ENCODE data around the gene DNAJB9. TPM values are rescaled to one million over a fixed set of nuclear protein-coding genes. Genes with fewer than 3 reads are reported as not detected.

The DNAJB9 gene
- total RNA-seq, 6 donors from 2014 or later: 5.2 to 54.1 (median 29.0) TPM

- Histone ChIP-seq H3K4me1 (no peaks in the 10 kb centered on the region), H3K4me3 (no peak overlapping the region), H3K27me3 (no peaks in the 10 kb centered on the region), H3K27ac (no peak overlapping the region), H3K9me3 (peaks cover 0 to 5% (median under 1%) of the 10 kb centered on the region in 4 donors), H3K36me3 (peaks cover 1 to 11% (median 3%) of the 10 kb centered on the region in 4 donors)
- 93 to 100% methylated on average over 1 of the region's 1 CpG for WGBS, 2 donors
- DNase-seq (no peak), ATAC-seq (ENCODE audit: low FRiP score in 2 of 2) (no peak)
- TF ChIP-seq CTCF (IDR thresholded peaks at IDR 0.05): no peak
- no peak for TF ChIP-seq POLR2A (IDR thresholded peaks at IDR 0.05)
- no peak for TF ChIP-seq POLR2AphosphoS5 (IDR thresholded peaks at IDR 0.05)
- TF ChIP-seq EP300 (IDR thresholded peaks at IDR 0.05): no peak
Measured at GRCh38 chr7:108584211-108584610, 14.5 kb downstream of the DNAJB9 start.

- no peaks in the 10 kb centered on the region for H3K36me3 ChIP-seq
- H3K9me3 ChIP-seq: no peaks in the 10 kb centered on the region
- ATAC-seq (ENCODE audit: low FRiP score in 2 of 2): no peak
- no peak overlapping the region for H3K27ac ChIP-seq
- no peak overlapping the region for H3K4me3 ChIP-seq
- no peaks in the 10 kb centered on the region for H3K27me3 ChIP-seq
- TF ChIP-seq EP300 (IDR thresholded peaks at IDR 0.05) (no peak), POLR2A (IDR thresholded peaks at IDR 0.05) (no peak), CTCF (IDR thresholded peaks at IDR 0.05) (no peak), POLR2AphosphoS5 (IDR thresholded peaks at IDR 0.05) (no peak)
- 82 to 88% methylated on average over 2 of the region's 2 CpGs for WGBS, 2 donors
- H3K4me1 ChIP-seq: no peaks in the 10 kb centered on the region
- DNase-seq: no peak
Measured at GRCh38 chr7:108585843-108586242, 16.2 kb downstream of the DNAJB9 start.

- Histone ChIP-seq H3K27ac (no peak overlapping the region), H3K36me3 (no peaks in the 10 kb centered on the region), H3K4me1 (no peaks in the 10 kb centered on the region), H3K9me3 (no peaks in the 10 kb centered on the region), H3K27me3 (no peaks in the 10 kb centered on the region), H3K4me3 (no peak overlapping the region)
- DNase-seq: no peak
- no peak for TF ChIP-seq POLR2AphosphoS5 (IDR thresholded peaks at IDR 0.05)
- no peak for TF ChIP-seq EP300 (IDR thresholded peaks at IDR 0.05)
- no peak for TF ChIP-seq CTCF (IDR thresholded peaks at IDR 0.05)
- no peak for TF ChIP-seq POLR2A (IDR thresholded peaks at IDR 0.05)
- no peak for ATAC-seq (ENCODE audit: low FRiP score in 2 of 2)
- WGBS, 2 donors: 57 to 75% methylated on average over 2 of the region's 3 CpGs
Measured at GRCh38 chr7:108586274-108586710, 16.6 kb downstream of the DNAJB9 start.

- Histone ChIP-seq H3K27ac (no peak overlapping the region), H3K4me3 (no peak overlapping the region)
- no peak for ATAC-seq (ENCODE audit: low FRiP score in 2 of 2)
Measured at GRCh38 chr7:108589199-108589598, 19.5 kb downstream of the DNAJB9 start.

More at GRCh38 chr7:108589199-108589598, 19.5 kb downstream of the DNAJB9 start:
- Histone ChIP-seq H3K9me3 (no peaks in the 10 kb centered on the region), H3K36me3 (no peaks in the 10 kb centered on the region), H3K4me1 (no peaks in the 10 kb centered on the region), H3K27me3 (no peaks in the 10 kb centered on the region)
- no peak for TF ChIP-seq POLR2A (IDR thresholded peaks at IDR 0.05)
- TF ChIP-seq CTCF (IDR thresholded peaks at IDR 0.05): no peak
- no peak for TF ChIP-seq EP300 (IDR thresholded peaks at IDR 0.05)
- no peak for TF ChIP-seq POLR2AphosphoS5 (IDR thresholded peaks at IDR 0.05)
- no peak for DNase-seq

All from upper lobe of left lung (tissue), 6 donors.